ENCODE results near the gene DLST.

The DLST gene

GRCh38 chr14:74840603-74841030 lies 41.1 kb upstream of the DLST start:
- ChIA-PET CTCF (interaction anchor here (0.9 to 7.1 kb wide), 6 partner anchors 9 to 225 kb away, joined by 3 to 66 read pairs (median 3); no protein-coding TSS in a partner anchor), POLR2A (interaction anchor here (0.6 kb wide), 1 partner anchor 25 kb away, joined by 3 read pairs; no protein-coding TSS in a partner anchor)
- TF ChIP-seq CTCF (IDR thresholded peaks at IDR 0.05; ENCODE audit: control extremely low read depth, extremely low read depth, low read depth, missing control alignments): no peak
- no peak for DNase-seq (ENCODE audit: extremely low spot score)

- POLR2A ChIA-PET: no interaction called here
- CTCF ChIA-PET: interaction anchor here (0.7 to 7.1 kb wide), 4 partner anchors 12 to 230 kb away, joined by 3 to 66 read pairs (median 4); partner anchors contain the start of gene LTBP2
- DNase-seq (ENCODE audit: extremely low spot score): peak; percentile 57
- TF ChIP-seq CTCF (IDR thresholded peaks at IDR 0.05; ENCODE audit: control extremely low read depth, extremely low read depth, low read depth, missing control alignments): no peak
These were observed 40.2 kb upstream of the DLST start for GRCh38 chr14:74841230-74842207.

- CTCF ChIA-PET: interaction anchor here (1.2 to 10.5 kb wide), 4 partner anchors 11 to 245 kb away, joined by 3 to 134 read pairs (median 36); no protein-coding TSS in a partner anchor
- POLR2A ChIA-PET: no interaction called here
- TF ChIP-seq CTCF (IDR thresholded peaks at IDR 0.05; ENCODE audit: control extremely low read depth, extremely low read depth, low read depth, missing control alignments): no peak
- DNase-seq (ENCODE audit: extremely low spot score): no peak
These were observed 38.1 kb upstream of the DLST start for GRCh38 chr14:74843653-74844052.

GRCh38 chr14:74846168-74846567 lies 35.5 kb upstream of the DLST start:
- POLR2A ChIA-PET: no interaction called here
- TF ChIP-seq CTCF (IDR thresholded peaks at IDR 0.05; ENCODE audit: control extremely low read depth, extremely low read depth, low read depth, missing control alignments): no peak
- no peak for DNase-seq (ENCODE audit: extremely low spot score)

GRCh38 chr14:74846968-74847665 lies 34.6 kb upstream of the DLST start:
- no peak for DNase-seq (ENCODE audit: extremely low spot score)
- ChIA-PET CTCF (interaction anchor here (0.7 to 18.7 kb wide), 5 partner anchors 9 to 58 kb away, joined by 3 to 542 read pairs (median 8); no protein-coding TSS in a partner anchor), POLR2A (interaction anchor here (0.6 kb wide), 1 partner anchor 19 kb away, joined by 3 read pairs; no protein-coding TSS in a partner anchor)
- no peak for TF ChIP-seq CTCF (IDR thresholded peaks at IDR 0.05; ENCODE audit: control extremely low read depth, extremely low read depth, low read depth, missing control alignments)

More at GRCh38 chr14:74846168-74846567, 35.5 kb upstream of the DLST start:
- CTCF ChIA-PET: interaction anchor here (1.4 to 10.5 kb wide), 3 partner anchors 10 to 59 kb away, joined by 8 to 134 read pairs (median 8); no protein-coding TSS in a partner anchor

DNA sequence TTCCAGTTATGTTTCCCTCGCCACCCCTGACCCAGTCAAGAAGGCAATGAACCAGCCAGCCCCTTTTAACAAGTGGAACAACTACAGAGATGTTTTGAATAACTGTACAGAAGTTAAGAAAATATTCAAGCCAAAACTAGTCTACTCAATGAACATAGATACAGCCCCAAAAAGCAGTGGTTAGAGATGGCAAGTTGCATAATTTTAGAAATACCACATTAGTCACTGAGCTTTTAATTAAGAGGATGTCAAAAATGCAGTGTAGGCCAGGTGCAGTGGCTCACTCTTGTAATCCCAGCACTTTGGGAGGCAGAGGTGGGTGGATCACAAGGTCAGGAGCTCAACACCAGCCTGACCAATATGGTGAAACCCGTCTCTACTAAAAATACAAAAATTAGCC lies 32.9 kb upstream of the DLST start:
- no peak for TF ChIP-seq CTCF (IDR thresholded peaks at IDR 0.05; ENCODE audit: control extremely low read depth, extremely low read depth, low read depth, missing control alignments)
- ChIA-PET CTCF (interaction anchor here (1.2 to 18.7 kb wide), 3 partner anchors 9 to 56 kb away, joined by 3 to 542 read pairs (median 134); no protein-coding TSS in a partner anchor), POLR2A (no interaction called here)
- DNase-seq (ENCODE audit: extremely low spot score): no peak

Measured in GM10248 (cell line).